Nephron (organoid): Measurements from ENCODE around the gene COG2.
A peak's percentile ranks its signal among the peaks of the same experiment; 100 is the strongest.

Experiments used
- H3K27ac Mint-ChIP-seq, 3 experiments: 2 replicates each; pipeline ENCODE4 v1.8.0; 2020; ENCODE audit warnings: mixed read lengths in 3 of 3, mild to moderate bottlenecking in 2 of 3, moderate library complexity in 1 of 3
- H3K27me3 Mint-ChIP-seq: 2 replicates; pipeline ENCODE4 v1.8.0; 2021; ENCODE audit warnings: low read depth, mild to moderate bottlenecking, moderate library complexity, mixed read lengths
- H3K36me3 Mint-ChIP-seq: 2 replicates; pipeline ENCODE4 v1.8.0; 2020; ENCODE audit warnings: low read depth, mixed read lengths
- H3K4me1 Mint-ChIP-seq: 2 replicates; pipeline ENCODE4 v1.8.0; 2020; ENCODE audit warnings: mixed read lengths
- H3K4me3 Mint-ChIP-seq, 3 experiments: 2 replicates each; pipeline ENCODE4 v1.8.0; 2020; ENCODE audit warnings: mild to moderate bottlenecking in 3 of 3, mixed read lengths in 3 of 3, moderate library complexity in 2 of 3
- H3K9me3 Mint-ChIP-seq: 2 replicates; pipeline ENCODE4 v1.8.0; 2020; ENCODE audit warnings: mixed read lengths
- CTCF ChIP-seq, 3 experiments: fragments of 200-600 bp; sonication (generic); IDR thresholded peaks; one replicate each; pipeline ENCODE4 v1.5.0; 2021; ENCODE audit warnings: antibody characterized with exemption in 3 of 3; ENCODE audit not compliant: unreplicated experiment in 3 of 3

The COG2 gene

GRCh38 chr1:230708631-230709580, 66.6 kb downstream of the COG2 start:
- Mint-ChIP-seq H3K4me3 (no peak overlapping the region), H3K9me3 (no peaks in the 10 kb centered on the region), H3K27ac (peak overlapping the region in 1 of 3 experiments; percentile 46), H3K4me1 (peaks cover 9% of the 10 kb centered on the region), H3K27me3 (peaks cover 19% of the 10 kb centered on the region), H3K36me3 (no peaks in the 10 kb centered on the region)
- TF ChIP-seq CTCF (IDR thresholded peaks at IDR 0.05; ENCODE audit: unreplicated experiment in 3 of 3) = no peak

- Mint-ChIP-seq H3K36me3 (peaks cover 2% of the 10 kb centered on the region), H3K27me3 (peaks cover 18% of the 10 kb centered on the region), H3K9me3 (peaks cover 3% of the 10 kb centered on the region), H3K4me3 (no peak overlapping the region), H3K27ac (no peak overlapping the region), H3K4me1 (peaks cover 18% of the 10 kb centered on the region)
- TF ChIP-seq CTCF (IDR thresholded peaks at IDR 0.05; ENCODE audit: unreplicated experiment in 3 of 3) = no peak
These were observed 67.6 kb downstream of the COG2 start for GRCh38 chr1:230709619-230710542.

- H3K27ac Mint-ChIP-seq = no peak overlapping the region
- TF ChIP-seq CTCF (IDR thresholded peaks at IDR 0.05; ENCODE audit: unreplicated experiment in 3 of 3) = no peak
- peaks cover 14% of the 10 kb centered on the region for H3K27me3 Mint-ChIP-seq
- H3K4me3 Mint-ChIP-seq = no peak overlapping the region
- H3K9me3 Mint-ChIP-seq = peaks cover 4% of the 10 kb centered on the region
- peaks cover 20% of the 10 kb centered on the region for H3K4me1 Mint-ChIP-seq
- H3K36me3 Mint-ChIP-seq = peaks cover 3% of the 10 kb centered on the region
These were observed 68.2 kb downstream of the COG2 start for GRCh38 chr1:230710543-230710904.

- no peak for TF ChIP-seq CTCF (IDR thresholded peaks at IDR 0.05; ENCODE audit: unreplicated experiment in 3 of 3)
- Mint-ChIP-seq H3K4me3 (no peak overlapping the region), H3K27ac (no peak overlapping the region), H3K27me3 (peaks cover 14% of the 10 kb centered on the region), H3K4me1 (peaks cover 20% of the 10 kb centered on the region), H3K36me3 (peaks cover 3% of the 10 kb centered on the region), H3K9me3 (peaks cover 7% of the 10 kb centered on the region)
These were observed 69.0 kb downstream of the COG2 start for GRCh38 chr1:230711245-230711644.

- Mint-ChIP-seq H3K9me3 (peaks cover 10% of the 10 kb centered on the region), H3K36me3 (peaks cover 3% of the 10 kb centered on the region), H3K4me3 (no peak overlapping the region), H3K4me1 (peaks cover 20% of the 10 kb centered on the region), H3K27ac (no peak overlapping the region), H3K27me3 (peaks cover 8% of the 10 kb centered on the region)
- TF ChIP-seq CTCF (IDR thresholded peaks at IDR 0.05; ENCODE audit: unreplicated experiment in 3 of 3) = no peak
These were observed 70.2 kb downstream of the COG2 start for GRCh38 chr1:230712470-230712942.
